ENCODE data around the gene CCDC136. TPM values are rescaled to one million over a fixed set of nuclear protein-coding genes. Genes with fewer than 3 reads are reported as not detected.

CCDC136 gene
- total and polyA plus RNA-seq, 3 donors from 2014 or later: 265 to 564 (median 553) TPM

DNA sequence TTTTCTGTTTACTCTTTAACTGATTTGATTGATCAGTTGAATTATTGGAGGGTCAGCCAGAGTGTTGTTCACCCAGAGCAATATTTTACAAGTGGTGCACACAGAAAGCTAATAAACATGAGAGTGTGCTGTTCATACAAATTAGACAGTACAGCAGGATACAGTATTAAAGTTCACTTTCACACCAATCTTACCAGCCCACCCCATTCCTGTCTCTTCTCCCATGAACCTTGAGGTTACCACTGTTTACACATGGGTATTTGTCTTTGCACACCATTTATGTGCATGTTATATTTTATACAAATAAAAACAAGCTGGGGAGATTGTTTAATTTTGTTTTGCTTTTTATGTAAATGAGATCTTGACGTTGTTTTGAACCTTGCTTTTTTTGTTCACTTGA, 46.1 kb upstream of the CCDC136 start:
- WGBS, 2 donors: 63 to 75% methylated on average over 1 of the region's 1 CpG
- no peak for DNase-seq
- Histone ChIP-seq H3K4me1 (peaks cover 11% of the 10 kb centered on the region), H3K27me3 (no peaks in the 10 kb centered on the region), H3K27ac (no peak overlapping the region), H3K4me3 (no peak overlapping the region), H3K9me3 (no peaks in the 10 kb centered on the region), H3K36me3 (ENCODE audit: low read depth, missing control alignments) (no peaks in the 10 kb centered on the region)
- intact Hi-C loops (cut with DNase I; ENCODE audit: low total_unique reads): no loop called here
- no peak for TF ChIP-seq POLR2A (IDR thresholded peaks at IDR 0.05)
- TF ChIP-seq, protein P1, sequence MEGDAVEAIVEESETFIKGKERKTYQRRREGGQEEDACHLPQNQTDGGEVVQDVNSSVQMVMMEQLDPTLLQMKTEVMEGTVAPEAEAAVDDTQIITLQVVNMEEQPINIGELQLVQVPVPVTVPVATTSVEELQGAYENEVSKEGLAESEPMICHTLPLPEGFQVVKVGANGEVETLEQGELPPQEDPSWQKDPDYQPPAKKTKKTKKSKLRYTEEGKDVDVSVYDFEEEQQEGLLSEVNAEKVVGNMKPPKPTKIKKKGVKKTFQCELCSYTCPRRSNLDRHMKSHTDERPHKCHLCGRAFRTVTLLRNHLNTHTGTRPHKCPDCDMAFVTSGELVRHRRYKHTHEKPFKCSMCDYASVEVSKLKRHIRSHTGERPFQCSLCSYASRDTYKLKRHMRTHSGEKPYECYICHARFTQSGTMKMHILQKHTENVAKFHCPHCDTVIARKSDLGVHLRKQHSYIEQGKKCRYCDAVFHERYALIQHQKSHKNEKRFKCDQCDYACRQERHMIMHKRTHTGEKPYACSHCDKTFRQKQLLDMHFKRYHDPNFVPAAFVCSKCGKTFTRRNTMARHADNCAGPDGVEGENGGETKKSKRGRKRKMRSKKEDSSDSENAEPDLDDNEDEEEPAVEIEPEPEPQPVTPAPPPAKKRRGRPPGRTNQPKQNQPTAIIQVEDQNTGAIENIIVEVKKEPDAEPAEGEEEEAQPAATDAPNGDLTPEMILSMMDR (IDR thresholded peaks at IDR 0.05): no peak

DNA sequence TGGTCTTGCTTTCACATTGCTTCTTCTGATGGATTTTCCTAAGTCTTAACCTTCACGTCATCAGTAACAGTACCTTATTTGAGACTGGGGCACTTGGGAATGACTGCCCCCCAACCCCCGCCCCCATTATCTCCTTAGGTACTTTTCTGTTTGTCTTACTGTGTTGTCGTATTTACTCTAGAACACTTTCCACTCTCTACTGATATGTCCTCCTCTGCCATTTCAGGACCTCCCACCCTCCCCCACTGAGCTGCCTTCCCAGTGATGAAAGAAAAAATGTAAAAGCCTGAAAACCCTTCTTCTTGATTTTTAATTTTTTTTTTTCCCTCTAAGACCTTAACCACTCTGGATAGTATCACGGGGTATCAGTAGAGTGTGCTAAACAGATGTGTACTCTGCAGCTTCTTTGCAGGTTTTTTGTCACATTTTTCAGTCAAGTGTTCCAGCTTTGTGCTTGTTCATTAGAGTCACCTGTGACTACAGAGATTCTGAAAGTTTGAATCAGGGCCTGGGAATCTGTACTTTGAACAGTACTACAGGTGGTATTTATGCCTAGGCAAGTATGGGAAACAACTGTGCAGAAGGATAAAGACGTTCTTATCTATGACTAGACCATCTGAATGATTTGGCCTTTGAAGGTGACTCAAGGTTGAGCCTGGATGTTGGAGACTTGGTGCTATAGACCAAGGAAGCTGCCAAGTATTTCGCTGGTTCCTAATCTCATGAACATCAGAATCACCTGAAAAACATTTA, 44.3 kb upstream of the CCDC136 start:
- WGBS, 2 donors: 83 to 84% methylated on average over 6 of the region's 6 CpGs
- Histone ChIP-seq H3K4me3 (no peak overlapping the region), H3K27me3 (no peaks in the 10 kb centered on the region), H3K27ac (no peak overlapping the region), H3K4me1 (peaks cover 4% of the 10 kb centered on the region), H3K36me3 (ENCODE audit: low read depth, missing control alignments) (no peaks in the 10 kb centered on the region), H3K9me3 (no peaks in the 10 kb centered on the region)
- intact Hi-C loops (cut with DNase I; ENCODE audit: low total_unique reads): no loop called here
- no peak for DNase-seq
- TF ChIP-seq POLR2A (IDR thresholded peaks at IDR 0.05): no peak
- TF ChIP-seq, protein P1 (IDR thresholded peaks at IDR 0.05): no peak

DNA sequence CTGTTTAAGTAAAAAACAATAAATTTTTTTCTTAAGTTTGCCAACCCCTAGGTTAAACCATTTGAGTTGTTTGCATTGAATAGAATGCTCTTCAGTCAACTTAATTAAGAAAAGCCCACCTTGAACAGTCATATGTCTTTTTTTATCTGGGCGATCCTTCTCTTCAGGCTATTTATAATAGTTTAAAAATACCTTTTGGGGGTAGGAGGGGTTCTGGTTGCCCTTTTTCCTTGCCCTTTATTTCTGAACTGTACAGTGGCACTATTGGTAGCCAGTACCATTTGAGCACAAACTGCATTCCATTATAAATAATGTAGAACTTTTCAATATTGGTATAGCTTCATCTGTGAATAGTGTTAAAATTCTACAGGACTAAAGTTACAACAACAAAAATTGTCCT, 39.5 kb upstream of the CCDC136 start:
- H3K9me3 ChIP-seq: no peaks in the 10 kb centered on the region
- no peaks in the 10 kb centered on the region for H3K36me3 ChIP-seq (ENCODE audit: low read depth, missing control alignments)
- no peak for DNase-seq
- TF ChIP-seq POLR2A (IDR thresholded peaks at IDR 0.05): no peak
- TF ChIP-seq, protein P1 (IDR thresholded peaks at IDR 0.05): no peak
- H3K4me3 ChIP-seq: no peak overlapping the region
- no peaks in the 10 kb centered on the region for H3K4me1 ChIP-seq
- 80 to 98% methylated on average over 1 of the region's 1 CpG for WGBS, 2 donors
- no peak overlapping the region for H3K27ac ChIP-seq
- H3K27me3 ChIP-seq: no peaks in the 10 kb centered on the region
- intact Hi-C loops (cut with DNase I; ENCODE audit: low total_unique reads): no loop called here

DNA sequence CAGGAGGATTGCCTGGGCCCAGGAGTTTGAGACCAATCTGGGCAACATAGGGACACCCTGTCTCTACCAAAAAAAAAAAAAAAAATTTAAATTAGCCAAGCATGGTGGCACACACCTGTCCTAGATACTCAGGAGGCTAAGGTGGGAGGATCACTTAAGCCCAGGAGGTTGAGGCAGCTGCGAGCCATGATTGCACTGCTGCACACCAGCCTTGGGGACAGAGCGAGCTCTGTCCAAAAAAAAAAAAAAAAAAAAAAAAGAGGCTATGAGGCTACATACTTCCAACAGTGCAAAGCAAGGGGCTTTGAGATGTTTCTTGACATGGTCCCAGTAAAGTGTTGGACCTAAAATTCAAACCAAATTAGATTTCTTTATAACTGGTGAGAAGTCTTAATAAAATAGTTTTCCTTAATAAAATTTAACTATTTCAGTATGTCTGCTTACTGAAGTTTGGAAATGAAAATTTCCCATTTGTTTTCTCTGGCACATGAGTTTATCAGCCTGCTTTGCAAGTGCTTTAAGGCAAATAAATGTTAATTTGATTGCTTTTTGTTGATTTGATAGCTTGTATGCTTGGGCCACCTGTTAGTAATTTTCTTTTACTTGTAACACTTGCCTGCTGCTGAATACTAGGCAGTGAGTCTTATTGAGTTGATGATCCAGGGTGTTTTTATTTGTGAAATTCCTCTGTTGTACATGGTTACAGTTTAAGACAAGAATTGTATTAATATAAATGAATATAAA, 36.5 kb upstream of the CCDC136 start:
- WGBS, 2 donors: 89 to 93% methylated on average over 2 of the region's 2 CpGs
- no peak overlapping the region for H3K4me3 ChIP-seq
- DNase-seq: no peak
- intact Hi-C loops (cut with DNase I; ENCODE audit: low total_unique reads): no loop called here
- H3K4me1 ChIP-seq: no peaks in the 10 kb centered on the region
- no peaks in the 10 kb centered on the region for H3K9me3 ChIP-seq
- no peaks in the 10 kb centered on the region for H3K36me3 ChIP-seq (ENCODE audit: low read depth, missing control alignments)
- H3K27ac ChIP-seq: no peak overlapping the region
- no peak for TF ChIP-seq POLR2A (IDR thresholded peaks at IDR 0.05)
- TF ChIP-seq, protein P1 (IDR thresholded peaks at IDR 0.05): no peak
- H3K27me3 ChIP-seq: no peaks in the 10 kb centered on the region

All from testis (tissue), 3 donors.